Stimulated activated CD8-positive, alpha-beta memory T cell treated with anti-CD3 and anti-CD28 coated beads, Interleukin-15, amount 100 ng/mL, for 24 hours (primary cell): ENCODE data around the gene SEMA7A.

Experiments
- DNase-seq: peaks from one replicate; pipeline ENCODE4 v3.0.0-alpha.2; 2020; ENCODE audit warnings: low read depth

Gene SEMA7A

GRCh38 chr15:74387141-74387541 is 46.6 kb downstream of the SEMA7A start:
- no peak for DNase-seq

GRCh38 chr15:74386496-74387140 is 47.1 kb downstream of the SEMA7A start:
- no peak for DNase-seq

GRCh38 chr15:74385733-74386132 is 48.0 kb downstream of the SEMA7A start:
- DNase-seq = no peak

- DNase-seq = no peak
Observed at GRCh38 chr15:74384881-74385643, 48.7 kb downstream of the SEMA7A start.

GRCh38 chr15:74384566-74384880 is 49.2 kb downstream of the SEMA7A start:
- DNase-seq = no peak

- DNase-seq = no peak
Observed at GRCh38 chr15:74383695-74384565, 49.8 kb downstream of the SEMA7A start.

GRCh38 chr15:74383286-74383685 is 50.5 kb downstream of the SEMA7A start:
- DNase-seq = no peak

GRCh38 chr15:74382004-74382816 is 51.5 kb downstream of the SEMA7A start:
- peak; percentile 61 for DNase-seq

- DNase-seq = no peak
Observed at GRCh38 chr15:74381481-74381880, 52.3 kb downstream of the SEMA7A start.

- no peak for DNase-seq
Observed at GRCh38 chr15:74381190-74381453, 52.6 kb downstream of the SEMA7A start.

- no peak for DNase-seq
Observed at GRCh38 chr15:74380361-74381189, 53.2 kb downstream of the SEMA7A start.

- DNase-seq = no peak
Observed at GRCh38 chr15:74378848-74379247, 54.9 kb downstream of the SEMA7A start.

GRCh38 chr15:74377831-74378766 is 55.7 kb downstream of the SEMA7A start:
- no peak for DNase-seq

- no peak for DNase-seq
Observed at GRCh38 chr15:74376825-74377581, 56.8 kb downstream of the SEMA7A start.

- no peak for DNase-seq
Observed at GRCh38 chr15:74376226-74376625, 57.5 kb downstream of the SEMA7A start.

GRCh38 chr15:74375303-74375693 is 58.5 kb downstream of the SEMA7A start:
- peak; percentile 68 for DNase-seq

GRCh38 chr15:74374648-74375302 is 59.0 kb downstream of the SEMA7A start:
- no peak for DNase-seq

- peak; percentile 75 for DNase-seq
Observed at GRCh38 chr15:74373731-74374647, 59.8 kb downstream of the SEMA7A start.
